Adrenal gland (tissue), 12 donors: ENCODE results near the gene FAM50B. TPM values are rescaled to one million over a fixed set of nuclear protein-coding genes. Genes with fewer than 3 reads are reported as not detected.

ENCODE experiments used
- DNase-seq, 7 donors: peaks; one replicate each; pipeline ENCODE4 v3.0.0-alpha.2; 2019 to 2020
- H3K27ac ChIP-seq, 5 donors: fragments of 200-600 bp; sonication (generic) in 4 of 5; 1 replicate in 3 of 5; 2 replicates in 2 of 5; pipeline versions ENCODE4 v1.5.1 to v1.8.0; 2016 to 2020; ENCODE audit warnings: mild to moderate bottlenecking in 1 of 5
- H3K27me3 ChIP-seq: fragments of 200-600 bp; 2 replicates; pipeline ENCODE4 v1.8.0; 2021
- H3K36me3 ChIP-seq, 2 donors: fragments of 200-600 bp; replicated peaks in 1 of 2; 1 replicate in 1 of 2; 2 replicates in 1 of 2; pipeline versions ENCODE4 v1.5.1 to v1.8.0; 2018 to 2022
- H3K4me1 ChIP-seq, 2 donors: fragments of 200-600 bp; replicated peaks in 1 of 2; 1 replicate in 1 of 2; 2 replicates in 1 of 2; pipeline versions ENCODE4 v1.5.1 to v1.8.0; 2018 to 2021
- H3K4me3 ChIP-seq, 4 donors: fragments of 200-600 bp; sonication (generic) in 3 of 4; one replicate each; pipeline ENCODE4 v1.5.1; 2016 to 2018
- H3K9me3 ChIP-seq, 3 donors: fragments of 200-600 bp; sonication (generic) in 1 of 3; replicated peaks in 1 of 3; 1 replicate in 2 of 3; 2 replicates in 1 of 3; pipeline versions ENCODE4 v1.5.1 to v1.8.0; 2016 to 2021
- CTCF ChIP-seq, 6 experiments: fragments of 450-650 bp in 4 of 6; fragments of 200-600 bp in 2 of 6; sonication (generic) in 1 of 6; IDR thresholded peaks; 1 replicate in 5 of 6; 2 replicates in 1 of 6; pipeline versions ENCODE4 v1.5.1 to v1.8.0; 2016 to 2021; ENCODE audit warnings: antibody characterized with exemption in 6 of 6, mild to moderate bottlenecking in 2 of 6, moderate library complexity in 1 of 6
- POLR2A ChIP-seq, 2 donors: fragments of 450-650 bp; IDR thresholded peaks; one replicate each; pipeline ENCODE4 v1.6.1; 2017; ENCODE audit warnings: antibody characterized with exemption in 2 of 2, mild to moderate bottlenecking in 2 of 2, moderate library complexity in 1 of 2
- WGBS, 4 donors: extraction: QIAGEN DNeasy Blood & Tissue Kit in 2 of 4; methylation state at CpG; one replicate each; pipeline versions ENCODE4 v1.1.5 to v1.1.7; 2013 to 2017; 5-methylcytosine and 5-hydroxymethylcytosine counted together
- intact Hi-C, 2 donors: fragments of 100-400 bp; cut with DNase I; formaldehyde crosslinking; loops; one replicate each; pipeline versions ENCODE4 v1.14.1 to v1.15.0; 2022 to 2023
- polyA plus RNA-seq, 3 donors: library from polyadenylated mRNA; stranded (reverse); fragments of 200-250 nt in 2 of 3; fragments of 350-450 nt in 1 of 3; fragmentation: Illumina TruSeq in 1 of 3; extraction: RNeasy Lipid Tissue Mini Kit (QIAGEN cat#74804) in 1 of 3; gene quantifications; one replicate each; pipeline ENCODE4 v1.2.3, GENCODE V29; 2013 to 2014
- total RNA-seq, 9 donors: library from RNA; depleted of rRNA in 4 of 9; stranded (reverse); fragments of >200 nt in 4 of 9; fragments of 120-200 nt in 1 of 9; fragmentation: NEBNext Ultra II Directional in 1 of 9; extraction: Animal tissue kit (Norgen Biotek cat#: 25700) in 1 of 9; gene quantifications; one replicate each; pipeline versions ENCODE4 v1.1.0 to v1.2.4, GENCODE V29; 2013 to 2023
- donor health status: healthy with polysubstance abuse.
- donor health status: Bipolar disorder and iron deficiency.
- donor health status: DM: yes; HTN: yes; CAD: no.
- donor health status: DM: no; HTN: no; CAD: no.
- donor health status: DM: no; HTN: no; CAD: no.
- donor health status: DM: yes; HTN: yes; CAD: no.

Gene FAM50B
- total and polyA plus RNA-seq, 12 donors: 5.9 to 119 (median 14.2) TPM

- 94 to 98% (median 95%) methylated on average over 5 of the region's 5 CpGs for WGBS, 4 donors
- Histone ChIP-seq H3K36me3 (no peaks in the 10 kb centered on the region), H3K27ac (no peak overlapping the region), H3K4me1 (peaks cover 10 to 23% of the 10 kb centered on the region in 2 donors), H3K9me3 (no peaks in the 10 kb centered on the region), H3K4me3 (no peak overlapping the region), H3K27me3 (no peaks in the 10 kb centered on the region)
- TF ChIP-seq CTCF (IDR thresholded peaks at IDR 0.05) (no peak), POLR2A (IDR thresholded peaks at IDR 0.05) (no peak)
- intact Hi-C loops: no loop called here
- DNase-seq: no peak
Observed at GRCh38 chr6:3801960-3802359, 47.2 kb upstream of the FAM50B start.

GRCh38 chr6:3803627-3804468 lies 45.3 kb upstream of the FAM50B start:
- intact Hi-C loops: no loop called here
- TF ChIP-seq CTCF (IDR thresholded peaks at IDR 0.05): no peak
- TF ChIP-seq POLR2A (IDR thresholded peaks at IDR 0.05): no peak
- WGBS, 4 donors: 47 to 57% (median 50%) methylated on average over 12 of the region's 12 CpGs
- Histone ChIP-seq H3K36me3 (no peaks in the 10 kb centered on the region), H3K4me1 (peaks cover 15 to 21% of the 10 kb centered on the region in 2 donors), H3K27ac (peak overlapping the region in 3 of 5 donors; percentile 1 to 59 (median 50)), H3K9me3 (no peaks in the 10 kb centered on the region), H3K27me3 (no peaks in the 10 kb centered on the region), H3K4me3 (no peak overlapping the region)
- peak in 6 of 7 donors; percentile 29 to 81 (median 51) for DNase-seq

GRCh38 chr6:3804964-3805363 lies 44.2 kb upstream of the FAM50B start:
- TF ChIP-seq POLR2A (IDR thresholded peaks at IDR 0.05) (no peak), CTCF (IDR thresholded peaks at IDR 0.05) (no peak)
- no peak for DNase-seq
- H3K4me1 ChIP-seq: peaks cover 15 to 18% of the 10 kb centered on the region in 2 donors
- H3K27me3 ChIP-seq: no peaks in the 10 kb centered on the region
- no peak overlapping the region for H3K27ac ChIP-seq
- H3K36me3 ChIP-seq: no peaks in the 10 kb centered on the region
- H3K9me3 ChIP-seq: no peaks in the 10 kb centered on the region
- 95 to 100% (median 98%) methylated on average over 2 of the region's 2 CpGs for WGBS, 4 donors
- no peak overlapping the region for H3K4me3 ChIP-seq
- intact Hi-C loops: no loop called here

- 87 to 92% (median 90%) methylated on average over 8 of the region's 8 CpGs for WGBS, 4 donors
- Histone ChIP-seq H3K4me3 (no peak overlapping the region), H3K9me3 (no peaks in the 10 kb centered on the region), H3K4me1 (peaks cover 15 to 18% of the 10 kb centered on the region in 2 donors), H3K27ac (peak overlapping the region in 1 of 5 donors; percentile 40), H3K27me3 (no peaks in the 10 kb centered on the region), H3K36me3 (no peaks in the 10 kb centered on the region)
- TF ChIP-seq POLR2A (IDR thresholded peaks at IDR 0.05) (no peak), CTCF (IDR thresholded peaks at IDR 0.05) (no peak)
- intact Hi-C loops: no loop called here
- no peak for DNase-seq
Observed at GRCh38 chr6:3805448-3806123, 43.6 kb upstream of the FAM50B start.
